Measurements from ENCODE around the gene DEF6.
"Not testable (repeated sequence)": the region's sequence is repeated elsewhere in the genome, so short reads cannot be mapped to it uniquely, and the experiment has no call there.

Gene DEF6

DNA sequence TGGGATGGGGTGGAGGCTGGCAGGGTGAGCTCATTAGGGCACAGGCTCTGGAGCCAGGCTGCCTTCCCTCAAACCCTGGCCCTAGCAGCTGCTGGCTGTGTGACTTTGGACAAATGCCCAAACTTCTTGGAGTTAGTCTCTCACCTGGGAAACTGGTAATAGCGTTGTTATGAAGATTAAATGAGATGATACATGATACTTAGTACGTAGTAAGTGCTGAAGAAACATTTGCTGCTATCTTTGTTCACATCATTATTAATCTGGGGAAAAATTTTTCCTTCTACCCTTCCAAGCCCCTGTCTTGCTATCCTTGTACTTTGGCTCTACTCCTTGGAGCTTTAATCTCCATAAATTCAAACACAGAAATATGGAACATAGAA lies 22.4 kb downstream of the DEF6 start:
- TF ChIP-seq, protein P1, sequence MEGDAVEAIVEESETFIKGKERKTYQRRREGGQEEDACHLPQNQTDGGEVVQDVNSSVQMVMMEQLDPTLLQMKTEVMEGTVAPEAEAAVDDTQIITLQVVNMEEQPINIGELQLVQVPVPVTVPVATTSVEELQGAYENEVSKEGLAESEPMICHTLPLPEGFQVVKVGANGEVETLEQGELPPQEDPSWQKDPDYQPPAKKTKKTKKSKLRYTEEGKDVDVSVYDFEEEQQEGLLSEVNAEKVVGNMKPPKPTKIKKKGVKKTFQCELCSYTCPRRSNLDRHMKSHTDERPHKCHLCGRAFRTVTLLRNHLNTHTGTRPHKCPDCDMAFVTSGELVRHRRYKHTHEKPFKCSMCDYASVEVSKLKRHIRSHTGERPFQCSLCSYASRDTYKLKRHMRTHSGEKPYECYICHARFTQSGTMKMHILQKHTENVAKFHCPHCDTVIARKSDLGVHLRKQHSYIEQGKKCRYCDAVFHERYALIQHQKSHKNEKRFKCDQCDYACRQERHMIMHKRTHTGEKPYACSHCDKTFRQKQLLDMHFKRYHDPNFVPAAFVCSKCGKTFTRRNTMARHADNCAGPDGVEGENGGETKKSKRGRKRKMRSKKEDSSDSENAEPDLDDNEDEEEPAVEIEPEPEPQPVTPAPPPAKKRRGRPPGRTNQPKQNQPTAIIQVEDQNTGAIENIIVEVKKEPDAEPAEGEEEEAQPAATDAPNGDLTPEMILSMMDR (IDR thresholded peaks at IDR 0.05; ENCODE audit: extremely low read depth, missing control alignments) = no peak
- no peak for DNase-seq (ENCODE audit: low spot score)

GRCh38 chr6:35321091-35321490 lies 23.5 kb downstream of the DEF6 start:
- no peak for DNase-seq (ENCODE audit: low spot score)
- TF ChIP-seq, protein P1 (IDR thresholded peaks at IDR 0.05; ENCODE audit: extremely low read depth, missing control alignments) = no peak

DNA sequence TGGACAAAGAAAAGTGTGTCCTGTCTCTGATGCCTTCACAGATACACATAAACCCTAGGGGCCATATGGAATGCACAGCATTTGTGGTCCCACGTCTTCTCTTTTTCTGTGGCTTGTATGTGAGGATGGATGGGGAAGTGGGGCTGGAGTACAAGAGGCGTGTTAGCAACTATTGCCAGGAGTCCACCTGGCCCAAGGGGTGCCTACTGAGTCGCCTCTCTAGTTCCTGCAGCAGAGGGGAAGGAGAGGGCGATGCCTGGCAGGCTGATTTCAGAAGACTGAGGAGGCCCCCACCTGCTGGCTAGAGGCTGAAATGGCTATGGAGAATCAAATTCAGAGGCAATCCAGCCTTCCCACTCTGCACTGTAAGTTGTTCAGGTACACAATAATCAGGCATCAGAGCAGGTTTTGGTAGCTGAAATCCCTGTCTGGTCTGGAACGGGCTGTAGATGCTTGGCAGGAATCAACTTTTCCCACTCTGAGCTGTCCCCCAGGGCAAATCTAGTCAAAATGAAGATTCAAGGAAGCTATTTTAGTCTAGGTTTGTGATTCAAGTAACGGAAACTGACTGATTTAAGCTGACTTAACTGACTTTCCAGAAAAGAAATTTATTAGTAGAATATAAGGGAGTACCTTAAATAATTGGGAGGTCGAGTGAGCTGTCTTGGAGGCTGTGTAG lies 29.9 kb downstream of the DEF6 start:
- TF ChIP-seq, protein P1 (IDR thresholded peaks at IDR 0.05; ENCODE audit: extremely low read depth, missing control alignments) = peak; percentile 57
- DNase-seq (ENCODE audit: low spot score) = peak; percentile 84

DNA sequence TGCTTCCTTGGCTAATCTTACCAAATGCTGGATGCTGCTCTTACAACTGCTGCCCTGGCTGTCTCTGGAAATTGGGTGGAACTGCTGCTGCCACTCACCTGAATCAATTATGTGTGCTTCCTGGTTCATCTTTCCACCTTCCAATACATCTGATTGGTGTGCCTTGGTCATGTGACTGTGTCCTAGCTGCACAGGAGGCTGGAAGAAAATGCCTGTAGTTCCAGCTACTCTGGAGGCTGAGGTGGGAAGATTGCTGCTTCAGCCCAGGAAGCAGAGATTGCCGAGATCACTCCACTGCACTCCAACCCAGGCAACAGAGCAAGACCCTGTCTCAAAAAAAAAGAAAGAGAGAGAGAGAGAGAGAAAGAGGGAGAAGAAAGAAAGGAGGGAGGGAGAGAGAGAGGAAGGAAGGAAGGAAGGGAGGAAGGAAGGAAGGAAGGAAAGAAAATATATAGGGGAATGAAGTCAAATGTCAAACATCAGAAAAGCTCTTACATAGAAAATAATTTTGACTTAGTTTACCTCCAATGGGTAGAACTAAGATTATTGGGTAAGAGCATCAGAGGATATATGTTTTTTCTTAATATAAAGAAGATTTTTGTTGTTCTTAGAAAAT lies 30.6 kb downstream of the DEF6 start:
- DNase-seq (ENCODE audit: low spot score) = no peak

GRCh38 chr6:35328965-35329364 lies 31.3 kb downstream of the DEF6 start:
- not testable (repeated sequence) for DNase-seq (ENCODE audit: low spot score)

More for the DNA sequence above, 30.6 kb downstream of the DEF6 start:
- TF ChIP-seq, protein P1 (IDR thresholded peaks at IDR 0.05; ENCODE audit: extremely low read depth, missing control alignments) = no peak

GRCh38 chr6:35330541-35331119 lies 33.0 kb downstream of the DEF6 start:
- DNase-seq (ENCODE audit: low spot score) = no peak
- TF ChIP-seq, protein P1 (IDR thresholded peaks at IDR 0.05; ENCODE audit: extremely low read depth, missing control alignments) = no peak

DNA sequence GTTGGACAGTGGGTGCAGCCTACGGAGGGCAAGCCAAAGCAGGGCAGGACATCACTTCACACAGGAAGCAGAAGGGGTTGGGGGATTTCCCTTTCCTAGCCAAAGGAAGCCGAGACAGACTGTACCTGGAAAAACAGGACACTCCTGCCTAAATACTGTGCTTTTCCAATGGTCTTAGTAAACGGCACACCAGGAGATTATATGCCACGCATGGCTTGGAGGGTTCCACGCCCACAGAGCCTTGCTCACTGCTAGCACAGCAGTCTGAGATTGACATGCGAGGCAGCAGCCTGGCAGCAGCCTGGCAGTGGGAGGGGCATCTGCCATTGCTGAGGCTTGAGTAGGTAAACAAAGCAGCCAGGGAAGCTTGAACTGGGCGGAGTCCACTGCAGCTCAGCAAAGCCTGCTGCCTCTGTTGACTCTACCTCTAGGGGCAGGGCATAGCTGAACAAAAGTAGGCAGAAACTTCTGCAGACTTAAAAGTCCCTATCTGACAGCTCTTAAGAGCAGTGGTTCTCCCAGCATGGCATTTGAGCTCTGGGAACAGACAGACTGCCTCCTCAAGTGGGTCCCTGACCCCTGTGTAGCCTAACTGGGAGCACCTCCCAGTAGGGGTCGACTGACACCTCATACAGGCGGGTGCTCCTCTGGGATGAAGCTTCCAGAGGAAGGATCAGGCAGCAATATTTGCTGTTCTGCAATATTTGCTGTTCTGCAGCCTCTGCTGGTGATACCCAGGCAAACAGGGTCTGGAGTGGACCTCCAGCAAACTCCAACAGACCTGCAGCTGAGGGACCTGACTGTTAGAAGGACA lies 34.7 kb downstream of the DEF6 start:
- not testable (repeated sequence) for DNase-seq (ENCODE audit: low spot score)

DNA sequence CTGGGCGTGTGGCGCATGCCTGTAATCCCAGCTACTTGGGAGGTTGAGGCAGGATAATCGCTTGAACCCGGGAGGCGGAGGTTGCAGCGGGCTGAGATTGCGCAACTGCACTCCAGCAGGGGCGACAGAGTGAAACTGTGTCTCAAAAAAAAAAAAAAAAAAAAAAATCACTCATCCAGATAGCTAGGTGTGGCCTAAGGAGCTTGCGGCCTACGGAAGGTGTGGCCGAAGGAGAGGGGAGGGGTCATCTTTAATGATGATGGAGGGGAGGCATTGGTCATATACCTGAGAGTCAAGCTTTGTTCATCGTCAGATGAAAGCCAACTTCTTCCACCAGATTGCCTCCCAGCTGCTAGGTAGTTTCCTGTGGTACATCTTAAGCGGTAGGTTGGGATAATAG lies 43.9 kb downstream of the DEF6 start:
- no peak for DNase-seq (ENCODE audit: low spot score)

More for the DNA sequence above, 43.9 kb downstream of the DEF6 start:
- TF ChIP-seq, protein P1 (IDR thresholded peaks at IDR 0.05; ENCODE audit: extremely low read depth, missing control alignments) = no peak

All from GM20000 (cell line).